B cell (primary cell): Measurements from ENCODE around the gene METTL21C. TPM values are rescaled to one million over a fixed set of nuclear protein-coding genes. Genes with fewer than 3 reads are reported as not detected.

ENCODE experiments used
- ATAC-seq: fragments of 200-7000 bp; cut with Tn5 transposase; one replicate; pipeline ENCODE4 v1.10.0; 2021; ENCODE audit warnings: low read depth, mild to moderate bottlenecking, moderate number of reproducible peaks, moderate library complexity
- CTCF ChIA-PET: fragments of 350-600 bp; sonication (Branson Sonifier 250); formaldehyde crosslinking; loops from one replicate; lab custom pipeline; 2021; ENCODE audit warnings: antibody characterized with exemption, inconsistent platforms; lab: Charles Lee
- POLR2A ChIA-PET: fragments of 350-600 bp; sonication (Branson Sonifier 250); formaldehyde crosslinking; loops from one replicate; lab custom pipeline; 2021; ENCODE audit warnings: antibody characterized with exemption; lab: Charles Lee
- DNase-seq: peaks from one replicate; pipeline ENCODE4 v3.0.0; 2013
- H2AFZ ChIP-seq: 2 replicates; pipeline ENCODE4 v1.6.1; 2012; ENCODE audit warnings: mild to moderate bottlenecking, low read depth, low read length; ENCODE audit not compliant: insufficient read depth, poor library complexity, severe bottlenecking
- H3K27ac ChIP-seq, 2 donors: 1 replicate in 1 of 2; 2 replicates in 1 of 2; pipeline ENCODE4 v1.5.1; 2012 to 2013; ENCODE audit warnings: low read length in 2 of 2, mild to moderate bottlenecking in 2 of 2, moderate library complexity in 1 of 2
- H3K27me3 ChIP-seq, 4 experiments: fragments of 200-600 bp in 1 of 4; sonication (generic) in 1 of 4; replicated peaks in 1 of 4; 1 replicate in 2 of 4; 2 replicates in 2 of 4; pipeline versions ENCODE4 v1.6.1 to v1.7.0; 2013 to 2016; ENCODE audit warnings: low read length in 3 of 4, mild to moderate bottlenecking in 2 of 4, mixed read lengths in 1 of 4, moderate library complexity in 1 of 4; ENCODE audit not compliant: insufficient read depth in 4 of 4, control insufficient read depth in 3 of 4; ENCODE audit errors: control extremely low read depth in 1 of 4
- H3K36me3 ChIP-seq, 2 experiments: replicated peaks in 1 of 2; 1 replicate in 1 of 2; 2 replicates in 1 of 2; pipeline versions ENCODE4 v1.6.1 to v1.7.1; 2013; ENCODE audit warnings: low read length in 1 of 2; ENCODE audit not compliant: insufficient read depth in 2 of 2, control insufficient read depth in 1 of 2; ENCODE audit errors: control extremely low read depth in 1 of 2, extremely low read depth in 1 of 2
- H3K4me1 ChIP-seq, 2 donors: fragments of 200-600 bp in 1 of 2; sonication (generic) in 1 of 2; 1 replicate in 1 of 2; 2 replicates in 1 of 2; pipeline versions ENCODE4 v1.5.1 to v1.6.1; 2013 to 2017; ENCODE audit warnings: low read length in 2 of 2; ENCODE audit not compliant: control insufficient read depth in 2 of 2, insufficient read depth in 2 of 2
- H3K4me2 ChIP-seq: replicated peaks from 2 replicates; pipeline ENCODE3; 2012; ENCODE audit warnings: mild to moderate bottlenecking, low read depth, low read length; ENCODE audit not compliant: poor library complexity, severe bottlenecking
- H3K4me3 ChIP-seq, 5 experiments: fragments of 200-600 bp in 1 of 5; sonication (generic) in 1 of 5; 1 replicate in 3 of 5; 2 replicates in 2 of 5; pipeline versions ENCODE4 v1.5.1 to v1.7.0; 2011 to 2016; ENCODE audit warnings: low read length in 4 of 5, mild to moderate bottlenecking in 4 of 5, low read depth in 2 of 5, control low read depth in 1 of 5, moderate library complexity in 1 of 5; ENCODE audit not compliant: insufficient read depth in 1 of 5; ENCODE audit errors: control extremely low read depth in 1 of 5, extremely low read depth in 1 of 5
- H3K79me2 ChIP-seq: fragments of 200-600 bp; sonication (generic); one replicate; pipeline ENCODE4 v1.6.0; 2016; ENCODE audit warnings: low read length; ENCODE audit not compliant: control insufficient read depth, insufficient read depth
- H3K9ac ChIP-seq: fragments of 200-600 bp; sonication (generic); 2 replicates; pipeline ENCODE4 v1.6.1; 2017; ENCODE audit warnings: mild to moderate bottlenecking, low read length, moderate library complexity
- H3K9me3 ChIP-seq, 3 donors: one replicate each; pipeline versions ENCODE4 v1.6.1 to v1.7.1; 2013; ENCODE audit warnings: low read length in 2 of 3; ENCODE audit not compliant: control insufficient read depth in 2 of 3, insufficient read depth in 1 of 3; ENCODE audit errors: control extremely low read depth in 1 of 3
- H4K20me1 ChIP-seq: 2 replicates; pipeline ENCODE4 v1.6.0; 2012; ENCODE audit warnings: mild to moderate bottlenecking, low read length; ENCODE audit not compliant: insufficient read depth, control insufficient read depth, poor library complexity, severe bottlenecking
- H3K27ac Mint-ChIP-seq: one replicate; pipeline ENCODE4 v1.8.0; 2021; ENCODE audit warnings: mixed read lengths
- H3K27me3 Mint-ChIP-seq: one replicate; pipeline ENCODE4 v1.8.0; 2021; ENCODE audit warnings: mixed read lengths
- H3K4me1 Mint-ChIP-seq: one replicate; pipeline ENCODE4 v1.8.0; 2021; ENCODE audit warnings: mixed read lengths
- H3K4me3 Mint-ChIP-seq: one replicate; pipeline ENCODE4 v1.8.0; 2021; ENCODE audit warnings: mixed read lengths
- H3K9me3 Mint-ChIP-seq: one replicate; pipeline ENCODE4 v1.8.0; 2022; ENCODE audit warnings: mixed read lengths; ENCODE audit not compliant: insufficient read depth
- EZH2 ChIP-seq: IDR thresholded peaks from 2 replicates; pipeline ENCODE4 v1.6.1; 2012; ENCODE audit warnings: borderline replicate concordance, low read depth, mild to moderate bottlenecking, moderate library complexity, low read length; ENCODE audit not compliant: insufficient read depth, poor library complexity, severe bottlenecking
- WGBS: methylation state at CpG from one replicate; pipeline ENCODE4 v1.1.5; 2013; ENCODE audit warnings: missing lambda C conversion rate; ENCODE audit not compliant: insufficient coverage; 5-methylcytosine and 5-hydroxymethylcytosine counted together
- intact Hi-C: fragments of 100-400 bp; cut with micrococcal nuclease; formaldehyde crosslinking; loops from one replicate; pipeline ENCODE4 v1.10.0; 2022
- polyA plus RNA-seq: library from polyadenylated mRNA; depleted of rRNA; stranded (reverse); fragments of >200 nt; gene quantifications from 2 replicates; pipeline ENCODE4 v1.2.3, GENCODE V29; 2012
- total RNA-seq, 2 donors: library from RNA; stranded (reverse); fragments of 120-200 nt in 1 of 2; gene quantifications; 1 replicate in 1 of 2; 2 replicates in 1 of 2; pipeline versions ENCODE4 v1.2.3 to v1.2.4, GENCODE V29; 2013 to 2022
- TF ChIP-seq, protein P1 (sequence below): fragments of 200-600 bp; IDR thresholded peaks from one replicate; pipeline ENCODE4 v1.8.0; 2022; ENCODE audit warnings: antibody characterized with exemption, mild to moderate bottlenecking

Gene METTL21C
- total and polyA plus RNA-seq, 2 donors (not counting 1 experiment from before 2014, with no cell fraction given) = not detected

DNA sequence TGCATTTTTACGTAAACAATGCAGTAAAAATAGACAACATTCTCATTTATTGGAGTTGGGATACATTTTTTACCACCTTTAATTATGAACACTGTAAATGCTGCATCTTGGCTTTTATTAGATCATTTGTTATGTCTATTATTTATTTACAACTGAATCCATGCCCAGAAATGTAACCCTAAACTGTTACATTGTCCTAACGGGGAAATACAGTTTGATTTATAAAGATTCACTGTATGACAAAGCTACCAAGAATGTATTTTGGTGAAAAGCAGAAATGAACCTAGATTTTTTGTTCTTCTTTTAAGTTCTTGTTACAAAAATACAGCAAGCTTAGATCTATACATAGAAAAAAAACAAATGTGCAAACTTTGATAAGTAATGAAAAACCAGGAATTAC is 1.1 kb downstream of the METTL21C start:
- H3K36me3 ChIP-seq = no peaks in the 10 kb centered on the region
- H3K4me3 Mint-ChIP-seq = no peak overlapping the region
- no peak overlapping the region for H3K4me3 ChIP-seq
- H3K27ac ChIP-seq = no peak overlapping the region
- TF ChIP-seq, protein P1, sequence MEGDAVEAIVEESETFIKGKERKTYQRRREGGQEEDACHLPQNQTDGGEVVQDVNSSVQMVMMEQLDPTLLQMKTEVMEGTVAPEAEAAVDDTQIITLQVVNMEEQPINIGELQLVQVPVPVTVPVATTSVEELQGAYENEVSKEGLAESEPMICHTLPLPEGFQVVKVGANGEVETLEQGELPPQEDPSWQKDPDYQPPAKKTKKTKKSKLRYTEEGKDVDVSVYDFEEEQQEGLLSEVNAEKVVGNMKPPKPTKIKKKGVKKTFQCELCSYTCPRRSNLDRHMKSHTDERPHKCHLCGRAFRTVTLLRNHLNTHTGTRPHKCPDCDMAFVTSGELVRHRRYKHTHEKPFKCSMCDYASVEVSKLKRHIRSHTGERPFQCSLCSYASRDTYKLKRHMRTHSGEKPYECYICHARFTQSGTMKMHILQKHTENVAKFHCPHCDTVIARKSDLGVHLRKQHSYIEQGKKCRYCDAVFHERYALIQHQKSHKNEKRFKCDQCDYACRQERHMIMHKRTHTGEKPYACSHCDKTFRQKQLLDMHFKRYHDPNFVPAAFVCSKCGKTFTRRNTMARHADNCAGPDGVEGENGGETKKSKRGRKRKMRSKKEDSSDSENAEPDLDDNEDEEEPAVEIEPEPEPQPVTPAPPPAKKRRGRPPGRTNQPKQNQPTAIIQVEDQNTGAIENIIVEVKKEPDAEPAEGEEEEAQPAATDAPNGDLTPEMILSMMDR = no peak
- no peak for TF ChIP-seq EZH2
- peaks cover 4% of the 10 kb centered on the region for H3K9me3 Mint-ChIP-seq
- no peak for ATAC-seq
- peaks cover 67% of the 10 kb centered on the region for H3K27me3 Mint-ChIP-seq
- no peaks in the 10 kb centered on the region for H3K4me1 Mint-ChIP-seq
- H3K27me3 ChIP-seq = peaks cover 0 to 16% (median 4%) of the 10 kb centered on the region in 4 experiments
- H3K9ac ChIP-seq = no peak overlapping the region
- H2AFZ ChIP-seq = no peak overlapping the region
- H3K4me2 ChIP-seq = no peak overlapping the region
- CTCF ChIA-PET = no interaction called here
- no CpG with 5 or more reads among the region's 2 CpGs for WGBS
- no peak overlapping the region for H3K27ac Mint-ChIP-seq
- no peak for DNase-seq
- intact Hi-C loops = no loop called here
- H4K20me1 ChIP-seq = no peaks in the 10 kb centered on the region
- peaks cover 0 to 4% (median 0%) of the 10 kb centered on the region in 3 donors for H3K9me3 ChIP-seq
- H3K4me1 ChIP-seq = no peaks in the 10 kb centered on the region
- POLR2A ChIA-PET = no interaction called here
- no peaks in the 10 kb centered on the region for H3K79me2 ChIP-seq

- H3K9ac ChIP-seq = no peak overlapping the region
- no peak for TF ChIP-seq EZH2
- TF ChIP-seq, protein P1 = no peak
- no peak overlapping the region for H3K27ac ChIP-seq
- intact Hi-C loops = no loop called here
- Mint-ChIP-seq H3K4me1 (no peaks in the 10 kb centered on the region), H3K4me3 (no peak overlapping the region), H3K27me3 (peaks cover 63% of the 10 kb centered on the region), H3K27ac (no peak overlapping the region), H3K9me3 (no peaks in the 10 kb centered on the region)
- ATAC-seq (no peak), DNase-seq (no peak)
- H4K20me1 ChIP-seq = no peaks in the 10 kb centered on the region
- no peak overlapping the region for H3K4me3 ChIP-seq
- H3K9me3 ChIP-seq = no peaks in the 10 kb centered on the region
- 100% methylated on average over 3 of the region's 4 CpGs for WGBS
- H3K4me1 ChIP-seq = no peaks in the 10 kb centered on the region
- H2AFZ ChIP-seq = no peak overlapping the region
- H3K27me3 ChIP-seq = peaks cover 0 to 16% (median 4%) of the 10 kb centered on the region in 4 experiments
- H3K79me2 ChIP-seq = no peaks in the 10 kb centered on the region
- ChIA-PET CTCF (no interaction called here), POLR2A (no interaction called here)
- H3K36me3 ChIP-seq = no peaks in the 10 kb centered on the region
- H3K4me2 ChIP-seq = no peak overlapping the region
Observed at GRCh38 chr13:102693250-102693649, 1.6 kb downstream of the METTL21C start.
